ENCODE measurements around the gene LYPD6.
"Not testable (repeated sequence)": the region's sequence is repeated elsewhere in the genome, so short reads cannot be mapped to it uniquely, and the experiment has no call there.

The LYPD6 gene

DNA sequence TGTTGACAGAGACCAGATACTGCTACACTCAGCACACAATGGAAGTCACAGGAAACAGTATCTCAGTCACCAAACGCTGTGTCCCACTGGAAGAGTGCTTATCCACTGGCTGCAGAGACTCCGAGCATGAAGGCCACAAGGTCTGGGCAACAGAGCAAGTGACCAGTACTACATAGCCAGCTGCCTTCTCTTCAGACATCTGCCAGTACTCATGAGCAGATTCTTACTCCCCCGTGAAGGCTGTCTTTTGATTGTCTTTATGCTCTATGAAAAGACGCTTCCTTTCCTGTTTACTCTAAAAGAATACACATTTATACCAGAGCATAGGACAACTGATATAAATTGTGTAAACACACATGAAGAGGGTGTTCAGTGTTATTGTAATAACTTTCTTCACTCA is 138.2 kb downstream of the LYPD6 start:
- TF ChIP-seq ZNF274 (IDR thresholded peaks at IDR 0.05; ENCODE audit: low read depth, low read length) = no peak
- H3K4me3 ChIP-seq (ENCODE audit: low read length) = no peak overlapping the region

DNA sequence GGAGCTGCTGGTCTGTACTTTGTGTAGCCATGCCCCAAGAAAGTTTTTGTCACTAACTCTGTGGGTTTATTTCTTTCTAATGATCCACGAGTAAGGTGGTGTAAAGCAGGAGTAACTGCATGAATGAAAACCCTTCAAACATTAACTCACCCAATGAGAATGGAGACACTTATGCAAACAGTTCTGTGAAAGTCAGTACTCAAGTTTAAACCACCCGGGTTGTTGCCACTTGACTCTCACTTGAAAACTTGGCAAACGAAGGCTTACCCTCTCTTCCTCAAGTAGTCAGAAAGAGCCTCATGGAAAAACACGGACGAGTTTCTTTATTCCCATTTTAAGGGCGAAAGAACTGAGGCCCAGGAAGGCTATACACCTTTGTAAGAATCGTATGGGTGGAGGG is 139.7 kb downstream of the LYPD6 start:
- H3K4me3 ChIP-seq (ENCODE audit: low read length) = no peak overlapping the region
- no peak for TF ChIP-seq ZNF274 (IDR thresholded peaks at IDR 0.05; ENCODE audit: low read depth, low read length)

DNA sequence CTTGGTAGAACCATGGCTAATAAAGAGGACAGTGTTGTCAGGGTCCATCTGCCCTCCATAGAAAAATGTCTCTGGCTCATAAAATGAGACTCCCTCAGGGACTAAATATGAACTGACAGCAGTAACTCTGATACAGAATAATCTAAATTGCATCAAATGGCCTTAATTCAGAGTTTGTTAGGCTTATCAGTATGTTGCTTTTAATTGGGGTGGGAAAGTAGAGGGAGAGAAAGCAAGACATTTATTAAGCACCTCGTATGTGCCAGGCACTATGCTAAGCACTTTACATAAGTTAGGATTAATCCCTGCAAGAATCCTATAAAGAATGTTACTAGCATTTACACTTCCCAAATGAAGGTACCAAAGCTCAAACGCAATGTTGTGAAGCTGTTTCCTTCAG is 142.0 kb downstream of the LYPD6 start:
- H3K4me3 ChIP-seq (ENCODE audit: low read length) = no peak overlapping the region
- TF ChIP-seq ZNF274 (IDR thresholded peaks at IDR 0.05; ENCODE audit: low read depth, low read length) = no peak

DNA sequence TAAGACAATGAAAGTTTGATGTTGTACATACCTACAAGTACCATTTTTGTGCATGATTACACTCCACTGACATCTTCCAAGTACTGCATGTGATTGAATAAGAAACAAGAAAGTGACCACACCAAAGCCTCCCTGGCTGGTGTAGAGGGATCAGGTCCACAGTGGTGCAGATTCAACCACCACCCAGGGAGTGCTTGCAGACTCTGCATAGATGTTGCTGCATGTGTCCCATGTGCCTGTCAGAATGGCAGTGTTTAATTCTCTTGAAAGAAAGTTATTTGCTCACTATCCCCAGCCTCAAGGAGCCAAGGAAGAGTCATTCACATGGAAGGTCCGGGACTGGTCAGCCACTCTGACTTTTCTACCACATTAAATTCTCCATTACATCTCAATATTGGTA is 142.7 kb downstream of the LYPD6 start:
- no peak overlapping the region for H3K4me3 ChIP-seq (ENCODE audit: low read length)
- TF ChIP-seq ZNF274 (IDR thresholded peaks at IDR 0.05; ENCODE audit: low read depth, low read length) = no peak

DNA sequence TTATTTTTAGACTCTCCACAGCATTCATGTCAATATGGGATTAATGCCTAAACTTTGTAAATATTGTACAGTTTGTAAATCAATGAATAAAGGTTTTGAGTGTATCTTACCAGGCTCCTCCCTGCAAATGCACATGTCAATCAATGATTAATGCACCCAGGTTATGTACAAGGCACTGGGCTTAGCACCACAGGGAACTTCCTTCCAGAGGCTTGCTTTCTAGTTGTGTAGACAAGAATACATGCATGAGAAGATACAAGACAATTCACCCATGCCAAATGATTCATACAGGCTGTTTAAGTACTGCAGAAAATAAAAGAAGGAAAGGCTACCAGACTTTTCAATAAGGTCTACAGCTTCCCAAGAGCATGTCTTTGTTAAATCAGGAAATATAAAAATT is 143.1 kb downstream of the LYPD6 start:
- H3K4me3 ChIP-seq (ENCODE audit: low read length) = no peak overlapping the region
- TF ChIP-seq ZNF274 (IDR thresholded peaks at IDR 0.05; ENCODE audit: low read depth, low read length) = no peak

DNA sequence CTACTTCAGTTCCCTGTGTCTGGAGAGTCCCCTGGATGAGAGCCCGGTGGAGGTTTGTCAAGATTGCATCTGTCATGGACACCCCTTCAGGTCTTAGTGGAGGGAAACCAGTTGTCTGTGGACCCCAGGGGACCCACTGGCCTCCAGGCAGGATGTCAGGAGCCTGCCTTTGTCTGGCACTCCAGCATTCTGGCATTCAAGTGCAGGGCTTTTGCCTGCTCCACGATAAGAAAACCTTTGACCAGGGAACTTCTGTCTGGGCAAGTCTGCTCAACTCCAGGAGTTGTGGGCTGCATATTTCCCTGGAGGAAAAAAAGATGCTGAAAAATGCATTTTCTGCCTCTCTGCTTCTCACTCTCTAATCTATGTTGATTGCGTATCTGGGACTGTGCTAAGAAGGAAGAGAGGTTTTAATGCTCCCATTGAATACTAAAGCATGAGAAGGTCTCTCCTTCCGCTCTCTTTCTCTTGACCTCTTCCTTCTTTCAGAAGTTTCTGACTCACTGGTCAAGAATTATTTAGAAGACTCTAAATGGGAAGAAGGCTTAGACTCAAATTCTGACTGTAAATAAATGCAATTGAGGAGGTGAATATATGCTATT is 152.7 kb downstream of the LYPD6 start:
- no peak overlapping the region for H3K4me3 ChIP-seq (ENCODE audit: low read length)
- TF ChIP-seq ZNF274 (IDR thresholded peaks at IDR 0.05; ENCODE audit: low read depth, low read length) = no peak

DNA sequence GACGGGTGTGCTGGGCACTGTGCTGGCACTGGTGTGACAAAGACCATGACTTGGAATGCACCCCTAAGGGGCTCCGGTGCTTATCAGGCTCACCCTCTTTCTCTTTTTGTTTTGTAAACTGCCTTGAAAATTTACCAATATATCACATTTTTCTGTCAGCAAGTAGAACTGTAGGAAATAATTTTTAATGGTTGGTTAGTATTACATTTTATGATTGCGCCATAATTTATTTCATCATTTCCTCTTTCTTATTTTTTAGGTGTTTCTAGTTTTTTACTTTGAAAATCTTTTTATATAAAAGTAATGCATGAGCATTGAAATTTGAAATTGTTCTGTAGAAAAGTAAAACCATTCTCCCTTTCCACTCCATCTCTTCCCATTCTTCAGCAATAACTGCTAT is 156.3 kb downstream of the LYPD6 start:
- TF ChIP-seq ZNF274 (IDR thresholded peaks at IDR 0.05; ENCODE audit: low read depth, low read length) = no peak
- H3K4me3 ChIP-seq (ENCODE audit: low read length) = no peak overlapping the region

DNA sequence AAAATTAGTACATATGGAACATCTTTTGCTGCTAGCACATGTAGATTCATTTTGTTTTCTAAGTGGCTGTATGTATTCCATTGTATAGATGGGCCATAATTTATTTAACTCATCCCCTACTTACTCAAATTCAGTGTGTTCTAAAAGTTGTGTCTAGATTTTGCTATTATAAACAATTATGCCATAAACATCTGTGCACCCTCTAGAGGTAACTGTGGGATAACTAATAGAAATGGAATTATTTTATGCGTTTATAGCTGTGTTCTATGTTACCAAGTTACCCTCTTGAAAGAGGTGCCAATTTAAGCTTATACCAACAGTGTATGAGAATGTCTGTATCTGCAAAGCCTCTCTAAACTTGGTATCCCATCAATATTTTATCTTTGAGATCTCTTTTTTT is 156.8 kb downstream of the LYPD6 start:
- H3K4me3 ChIP-seq (ENCODE audit: low read length) = no peak overlapping the region
- TF ChIP-seq ZNF274 (IDR thresholded peaks at IDR 0.05; ENCODE audit: low read depth, low read length) = no peak

DNA sequence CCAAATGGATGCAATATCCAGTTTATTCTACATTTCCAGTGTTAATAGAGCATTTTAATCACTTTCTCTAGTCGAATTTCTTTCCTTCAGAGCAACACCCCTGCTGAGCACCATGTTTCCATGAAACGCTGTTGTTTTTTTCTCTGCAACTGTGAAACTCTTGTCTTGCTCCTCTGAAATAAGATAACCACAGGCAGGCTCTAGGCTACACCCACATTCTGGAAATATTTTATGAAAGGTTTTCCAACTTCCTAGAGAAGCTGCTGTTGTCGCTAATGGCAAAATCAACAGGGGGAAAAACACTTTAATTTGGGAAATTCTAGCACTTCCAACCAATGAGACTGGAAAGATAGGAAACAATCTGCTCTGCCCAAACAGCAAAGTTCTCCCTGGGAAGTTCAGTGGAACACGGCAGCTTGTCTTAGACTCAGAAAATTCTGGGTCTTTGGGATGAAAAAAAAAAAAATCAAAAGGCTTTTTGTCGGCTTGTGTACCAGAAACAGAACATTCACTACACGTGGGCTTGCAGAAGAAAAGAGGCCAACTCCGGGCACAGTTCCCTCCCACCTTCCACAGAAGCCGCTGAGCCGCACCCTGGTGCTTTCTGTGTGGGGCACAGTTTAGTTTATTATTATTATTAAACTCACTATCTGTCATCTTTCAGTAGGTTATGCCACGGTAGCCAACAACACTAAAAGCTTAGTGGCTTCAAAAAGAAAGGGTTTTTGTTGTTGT is 158.5 kb downstream of the LYPD6 start:
- TF ChIP-seq ZNF274 (IDR thresholded peaks at IDR 0.05; ENCODE audit: low read depth, low read length) = no peak
- H3K4me3 ChIP-seq (ENCODE audit: low read length) = no peak overlapping the region

DNA sequence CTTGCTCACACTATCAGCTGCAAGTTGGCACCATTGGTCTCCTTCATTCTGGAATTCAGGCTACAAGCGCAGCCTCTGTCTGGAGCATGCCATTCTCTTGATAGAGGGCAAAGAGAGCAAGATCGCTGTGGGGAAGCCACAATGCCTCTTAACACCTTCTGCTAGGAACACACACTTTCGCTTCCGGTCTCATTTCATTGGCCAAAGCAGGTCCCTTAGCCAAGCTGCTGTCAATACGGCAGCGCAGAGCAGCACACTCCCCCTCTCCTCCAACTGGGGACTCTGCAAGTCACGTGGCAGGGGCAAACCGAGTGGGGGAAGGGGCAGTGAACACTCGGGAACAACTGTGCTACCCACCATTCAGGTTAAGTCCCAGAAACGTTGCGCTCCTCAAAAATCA is 159.1 kb downstream of the LYPD6 start:
- TF ChIP-seq ZNF274 (IDR thresholded peaks at IDR 0.05; ENCODE audit: low read depth, low read length) = no peak

DNA sequence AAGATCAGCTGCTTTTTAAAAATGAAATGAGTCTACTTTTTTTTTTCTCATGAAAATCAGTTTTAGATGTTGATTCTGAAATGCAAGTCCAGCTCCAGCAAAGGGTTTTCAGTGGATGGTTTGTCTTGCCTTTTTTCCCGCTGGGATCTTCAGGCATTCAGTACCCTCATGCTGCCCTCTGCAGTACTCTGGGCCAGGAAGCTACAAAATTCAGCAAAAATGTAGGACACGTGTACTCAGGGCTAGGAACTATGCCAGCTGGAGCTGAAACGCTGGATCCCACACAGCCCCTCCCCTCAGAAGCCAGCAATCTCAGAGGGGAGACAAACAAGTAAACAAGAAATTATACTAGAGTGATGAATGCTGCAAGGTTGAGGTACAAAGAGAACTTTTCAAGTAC is 159.9 kb downstream of the LYPD6 start:
- no peak overlapping the region for H3K4me3 ChIP-seq (ENCODE audit: low read length)
- TF ChIP-seq ZNF274 (IDR thresholded peaks at IDR 0.05; ENCODE audit: low read depth, low read length) = no peak

More for the DNA sequence above, 159.1 kb downstream of the LYPD6 start:
- H3K4me3 ChIP-seq (ENCODE audit: low read length) = no peak overlapping the region

DNA sequence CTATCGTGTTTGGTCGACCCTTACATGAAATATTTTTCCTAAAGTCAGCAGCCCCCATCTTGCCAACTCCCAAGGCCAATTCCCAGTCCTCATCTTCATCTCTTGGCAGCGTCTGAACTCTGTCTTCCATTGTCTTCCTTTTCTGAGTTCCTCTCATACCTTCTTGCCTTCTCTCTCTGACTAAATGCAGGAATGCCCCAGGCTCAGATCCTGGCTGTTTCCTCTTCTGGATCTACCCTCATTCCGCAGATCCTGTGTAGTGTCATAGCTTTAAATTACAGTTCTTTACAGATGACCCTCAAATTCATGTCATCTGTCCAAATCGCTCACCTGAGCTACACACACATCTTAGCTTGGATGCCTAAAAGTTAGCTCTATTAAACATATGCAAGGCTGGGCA is 162.5 kb downstream of the LYPD6 start:
- TF ChIP-seq ZNF274 (IDR thresholded peaks at IDR 0.05; ENCODE audit: low read depth, low read length) = no peak
- no peak overlapping the region for H3K4me3 ChIP-seq (ENCODE audit: low read length)

DNA sequence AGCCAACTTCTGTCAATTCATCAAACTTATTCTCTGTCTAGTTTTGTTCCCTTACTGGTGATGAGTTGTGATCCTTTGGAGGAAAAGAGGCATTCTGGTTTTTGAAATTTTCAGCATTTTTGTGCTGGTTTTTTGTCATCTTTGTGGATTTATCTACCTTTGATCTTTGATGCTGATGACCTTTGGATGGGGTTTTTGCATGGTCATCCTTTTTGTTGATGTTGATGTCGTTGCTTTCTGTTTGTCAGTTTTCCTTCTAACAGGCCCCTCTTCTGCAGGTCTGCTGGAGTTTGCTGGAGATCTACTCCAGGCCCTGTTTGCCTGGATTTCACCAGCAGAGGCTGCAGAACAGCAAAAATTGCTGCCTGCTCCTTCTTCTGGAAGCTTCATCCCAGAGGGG is 168.8 kb downstream of the LYPD6 start:
- H3K4me3 ChIP-seq (ENCODE audit: low read length) = not testable (repeated sequence)

DNA sequence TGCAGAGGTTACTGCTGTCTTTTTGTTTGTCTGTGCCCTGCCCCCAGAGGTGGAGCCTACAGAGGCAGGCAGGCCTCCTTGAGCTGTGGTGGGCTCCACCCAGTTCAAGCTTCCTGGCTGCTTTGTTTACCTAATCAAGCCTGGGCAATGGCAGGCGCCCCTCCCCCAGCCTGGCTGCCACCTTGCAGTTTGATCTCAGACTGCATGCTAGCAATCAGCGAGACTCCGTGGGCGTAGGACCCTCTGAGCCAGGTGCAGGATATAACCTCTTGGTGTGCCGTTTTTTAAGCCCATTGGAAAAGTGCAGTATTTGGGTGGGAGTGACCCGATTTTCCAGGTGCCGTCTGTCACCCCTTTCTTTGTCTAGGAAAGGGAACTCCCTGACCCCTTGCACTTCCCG is 176.4 kb downstream of the LYPD6 start:
- not testable (repeated sequence) for H3K4me3 ChIP-seq (ENCODE audit: low read length)

DNA sequence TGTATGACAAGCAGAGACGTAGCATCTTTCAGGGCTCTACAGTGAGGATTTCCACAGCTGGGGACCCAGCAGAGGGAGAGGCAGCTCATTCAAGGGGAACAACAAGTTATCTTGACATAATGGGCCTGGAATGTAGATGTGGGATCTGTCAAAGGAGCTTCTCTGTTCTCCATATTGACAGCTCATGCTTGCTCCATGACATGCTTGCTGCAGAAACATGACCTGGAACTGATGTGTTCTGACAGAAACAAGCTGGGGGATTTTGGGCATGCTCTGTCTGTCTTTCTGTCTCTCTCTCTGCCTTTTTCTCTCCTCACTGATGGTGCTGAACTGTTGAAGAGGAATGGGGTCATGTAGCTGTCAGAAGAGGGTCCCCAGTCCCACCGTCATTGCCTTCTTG is 177.6 kb downstream of the LYPD6 start:
- TF ChIP-seq ZNF274 (IDR thresholded peaks at IDR 0.05; ENCODE audit: low read depth, low read length) = no peak
- H3K4me3 ChIP-seq (ENCODE audit: low read length) = no peak overlapping the region

DNA sequence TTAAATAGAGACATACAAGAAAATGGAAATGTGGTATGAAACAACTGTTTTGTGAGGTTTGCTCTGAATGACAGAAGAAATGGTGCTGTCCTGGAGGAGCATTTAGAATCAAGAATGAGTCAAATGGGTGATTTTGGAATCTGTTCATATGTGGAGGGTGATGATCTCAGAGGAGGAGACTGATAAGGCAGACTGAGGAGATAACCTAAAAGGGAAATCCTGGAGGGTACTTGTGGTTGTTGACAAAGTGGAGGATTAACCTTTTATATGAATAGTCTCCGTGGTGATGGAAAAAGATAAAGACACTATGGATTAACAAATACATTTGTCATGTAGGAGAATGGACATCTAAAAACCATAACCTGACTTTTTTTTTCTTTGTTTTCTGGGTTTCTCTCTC is 183.1 kb downstream of the LYPD6 start:
- no peak overlapping the region for H3K4me3 ChIP-seq (ENCODE audit: low read length)
- TF ChIP-seq ZNF274 (IDR thresholded peaks at IDR 0.05; ENCODE audit: low read depth, low read length) = no peak
